Measurements from ENCODE around the gene ZNF76. TPM values are rescaled to one million over a fixed set of nuclear protein-coding genes. Genes with fewer than 3 reads are reported as not detected.

The ZNF76 gene
- total RNA-seq, 4 donors from 2014 or later, result 24.5 to 33.0 (median 26.5) TPM

DNA sequence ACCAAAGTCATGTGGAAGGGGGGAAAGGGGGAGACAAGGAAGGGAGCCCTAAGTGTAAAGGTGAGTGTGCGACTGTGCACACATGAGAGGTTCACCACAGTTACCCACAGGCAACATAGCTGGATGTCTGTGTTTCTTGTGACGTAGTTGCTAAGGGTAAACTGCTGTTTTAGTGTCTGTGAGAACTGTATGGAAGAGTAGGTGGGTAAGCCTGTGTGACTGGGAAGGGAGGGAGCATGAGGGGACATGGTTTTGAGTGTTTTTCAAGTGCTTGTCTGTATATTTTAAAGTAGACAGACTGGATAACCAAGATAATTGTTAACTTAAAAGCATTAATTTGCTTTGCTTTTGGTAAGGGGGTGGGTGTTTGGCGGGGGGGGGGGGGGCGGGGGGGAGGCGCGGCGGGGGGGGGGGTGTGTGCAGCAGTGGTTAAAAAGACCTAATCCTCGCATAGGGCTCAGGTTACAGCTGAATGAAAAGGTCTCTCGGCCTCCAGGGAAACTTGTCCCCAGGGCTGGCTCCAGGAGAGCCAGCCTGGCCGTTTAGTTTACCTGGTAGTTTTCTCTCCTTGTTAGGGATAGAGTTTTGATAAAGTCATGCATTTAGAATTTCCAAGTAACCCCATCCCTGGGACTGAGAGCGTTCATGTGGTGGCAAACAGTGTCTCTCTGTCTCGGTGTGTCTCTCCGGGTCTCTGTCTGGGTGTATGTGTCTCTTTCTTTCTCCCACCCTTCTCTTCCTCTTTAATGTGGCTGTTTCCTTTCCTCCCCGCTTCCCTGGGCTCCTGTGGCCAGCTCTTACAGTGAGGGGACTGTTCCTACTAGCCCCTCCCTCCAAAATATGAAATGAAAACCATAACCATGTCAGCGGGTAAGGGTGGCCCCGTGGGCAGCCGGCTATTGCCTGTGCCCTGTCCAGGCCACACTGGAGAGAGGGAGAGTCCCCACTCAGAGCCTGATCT is 42.4 kb upstream of the ZNF76 start:
- TF ChIP-seq, protein P1, sequence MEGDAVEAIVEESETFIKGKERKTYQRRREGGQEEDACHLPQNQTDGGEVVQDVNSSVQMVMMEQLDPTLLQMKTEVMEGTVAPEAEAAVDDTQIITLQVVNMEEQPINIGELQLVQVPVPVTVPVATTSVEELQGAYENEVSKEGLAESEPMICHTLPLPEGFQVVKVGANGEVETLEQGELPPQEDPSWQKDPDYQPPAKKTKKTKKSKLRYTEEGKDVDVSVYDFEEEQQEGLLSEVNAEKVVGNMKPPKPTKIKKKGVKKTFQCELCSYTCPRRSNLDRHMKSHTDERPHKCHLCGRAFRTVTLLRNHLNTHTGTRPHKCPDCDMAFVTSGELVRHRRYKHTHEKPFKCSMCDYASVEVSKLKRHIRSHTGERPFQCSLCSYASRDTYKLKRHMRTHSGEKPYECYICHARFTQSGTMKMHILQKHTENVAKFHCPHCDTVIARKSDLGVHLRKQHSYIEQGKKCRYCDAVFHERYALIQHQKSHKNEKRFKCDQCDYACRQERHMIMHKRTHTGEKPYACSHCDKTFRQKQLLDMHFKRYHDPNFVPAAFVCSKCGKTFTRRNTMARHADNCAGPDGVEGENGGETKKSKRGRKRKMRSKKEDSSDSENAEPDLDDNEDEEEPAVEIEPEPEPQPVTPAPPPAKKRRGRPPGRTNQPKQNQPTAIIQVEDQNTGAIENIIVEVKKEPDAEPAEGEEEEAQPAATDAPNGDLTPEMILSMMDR (IDR thresholded peaks at IDR 0.05; ENCODE audit: low read depth), result no peak

DNA sequence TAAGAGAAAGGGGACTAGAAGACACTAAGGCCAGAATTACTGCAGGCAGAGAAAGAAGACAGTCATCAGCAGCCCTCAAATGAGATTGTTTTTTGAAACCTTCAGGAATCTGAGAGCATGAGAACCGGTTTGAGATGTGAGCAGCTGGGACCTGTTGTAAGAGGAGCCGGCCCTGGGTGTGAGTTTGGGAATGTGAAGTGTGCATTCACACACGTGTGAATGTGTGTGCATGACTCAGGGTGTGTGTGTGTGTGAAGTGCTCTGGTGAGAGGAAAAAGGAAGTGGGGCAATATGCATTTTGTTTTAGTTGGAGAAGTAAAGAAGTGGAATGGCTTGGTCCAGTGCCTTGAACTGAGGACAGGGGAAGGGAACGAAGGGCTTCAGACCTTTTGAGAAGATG is 41.5 kb upstream of the ZNF76 start:
- TF ChIP-seq, protein P1 (IDR thresholded peaks at IDR 0.05; ENCODE audit: low read depth), result no peak

DNA sequence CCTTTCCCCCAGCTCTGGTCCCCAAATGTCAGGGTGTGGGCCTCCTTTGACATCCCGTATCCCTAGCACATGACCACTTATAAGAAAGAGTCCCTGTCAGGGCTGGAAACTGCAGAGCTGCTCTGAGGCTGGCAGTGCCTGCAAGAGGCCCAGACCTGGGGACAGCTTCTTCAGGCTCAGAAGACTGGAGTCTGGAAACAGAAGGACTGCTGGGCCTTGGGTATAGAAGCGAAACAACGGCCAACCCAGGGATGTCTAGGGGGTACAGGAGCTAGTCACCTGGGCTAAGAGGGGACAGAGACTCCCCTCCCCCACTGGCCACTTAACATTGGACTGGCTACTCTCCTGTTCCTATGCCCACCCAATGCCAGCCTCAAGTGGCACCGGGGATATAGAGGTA is 41.1 kb upstream of the ZNF76 start:
- TF ChIP-seq, protein P1 (IDR thresholded peaks at IDR 0.05; ENCODE audit: low read depth), result no peak

DNA sequence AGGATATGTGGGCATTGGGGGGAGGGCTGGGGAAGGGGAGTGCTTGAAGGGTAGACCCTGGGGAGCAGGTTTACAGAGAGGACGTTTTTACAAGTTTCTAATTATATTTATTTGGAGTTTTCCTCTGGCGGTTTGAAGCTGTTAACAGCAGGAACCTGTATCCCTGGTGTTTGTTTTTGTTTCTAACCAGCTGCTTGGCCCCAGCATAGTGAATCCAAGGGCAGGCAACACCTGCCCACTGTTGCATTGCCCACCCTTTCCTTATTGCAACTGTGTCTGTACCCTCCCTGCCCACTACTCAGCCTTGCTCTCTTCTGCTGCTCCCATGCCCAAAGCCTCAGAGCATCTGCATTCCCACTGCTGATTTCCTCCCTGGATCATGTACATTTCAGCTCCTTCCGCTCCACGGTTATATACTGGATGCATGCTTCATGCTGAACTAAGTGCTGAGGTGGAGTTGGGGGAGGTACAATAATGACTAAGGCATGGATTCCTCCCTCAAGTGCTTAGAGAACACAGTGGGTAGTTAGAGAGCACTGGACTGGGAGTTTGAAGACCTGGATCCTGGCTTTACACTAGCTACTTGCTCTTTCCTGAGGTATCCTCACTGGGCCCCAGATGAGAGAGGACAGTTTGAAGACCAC is 39.7 kb upstream of the ZNF76 start:
- TF ChIP-seq, protein P1 (IDR thresholded peaks at IDR 0.05; ENCODE audit: low read depth), result no peak

DNA sequence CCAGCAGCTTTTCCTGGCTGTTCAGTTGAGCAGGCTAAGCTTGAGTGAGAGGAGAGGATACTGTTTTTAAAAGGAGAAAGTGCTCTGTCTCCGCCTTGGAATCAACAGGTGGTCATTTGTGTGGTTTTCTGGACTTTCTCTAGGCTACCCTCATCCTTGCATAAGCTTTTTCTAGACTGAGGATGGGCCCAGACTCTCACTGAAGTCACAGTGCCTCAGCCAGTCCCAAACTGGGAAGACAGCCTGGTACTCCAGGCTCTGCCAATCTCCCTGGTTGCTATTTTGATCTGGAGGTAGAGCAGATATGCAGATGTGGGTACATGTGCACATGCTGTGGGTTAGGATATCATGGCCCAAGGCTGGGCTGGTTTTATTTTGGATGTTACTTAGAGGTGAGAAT is 38.8 kb upstream of the ZNF76 start:
- TF ChIP-seq, protein P1 (IDR thresholded peaks at IDR 0.05; ENCODE audit: low read depth), result no peak

DNA sequence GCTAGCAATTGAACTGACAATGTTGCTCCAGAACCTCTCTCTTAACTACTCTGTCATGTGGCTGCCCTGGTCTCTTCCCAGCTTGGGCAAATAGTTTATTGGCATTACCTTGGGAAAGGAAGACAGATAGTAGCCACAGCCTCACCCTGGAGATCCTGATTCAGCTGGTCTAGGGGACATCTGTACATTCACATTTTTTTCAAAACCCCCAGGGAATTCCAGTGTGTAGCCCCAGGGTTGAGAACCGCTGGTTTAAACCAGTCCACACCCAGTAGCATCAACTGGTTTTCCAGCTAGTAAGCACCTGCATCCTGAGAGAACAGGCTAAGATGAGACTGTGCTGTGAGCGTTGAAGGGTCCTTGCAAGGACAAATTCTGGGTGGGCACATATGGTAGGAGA is 36.1 kb upstream of the ZNF76 start:
- TF ChIP-seq, protein P1 (IDR thresholded peaks at IDR 0.05; ENCODE audit: low read depth), result no peak

DNA sequence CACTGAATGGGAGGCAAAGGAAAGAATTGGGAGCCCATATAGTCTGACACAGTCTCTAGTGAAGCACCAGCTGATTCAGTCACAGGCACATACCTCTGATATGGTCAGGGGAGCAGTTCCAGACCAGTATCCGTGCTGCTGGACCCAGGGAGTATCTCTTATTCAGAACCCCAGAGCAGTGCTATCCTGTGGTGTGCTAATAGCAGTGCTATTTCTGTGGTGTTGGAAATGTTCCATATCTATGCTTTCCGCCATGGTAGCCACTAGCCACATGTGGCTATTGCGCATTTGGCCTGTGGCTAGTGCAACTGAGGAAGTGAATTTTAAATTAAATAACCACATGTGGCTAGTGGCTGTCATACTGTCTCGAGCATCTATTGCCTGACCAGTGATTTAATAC is 34.8 kb upstream of the ZNF76 start:
- TF ChIP-seq, protein P1 (IDR thresholded peaks at IDR 0.05; ENCODE audit: low read depth), result no peak
